Measurements from ENCODE around the gene TEDC2.
A peak's percentile ranks its signal among the peaks of the same experiment; 100 is the strongest.

TEDC2 gene

DNA sequence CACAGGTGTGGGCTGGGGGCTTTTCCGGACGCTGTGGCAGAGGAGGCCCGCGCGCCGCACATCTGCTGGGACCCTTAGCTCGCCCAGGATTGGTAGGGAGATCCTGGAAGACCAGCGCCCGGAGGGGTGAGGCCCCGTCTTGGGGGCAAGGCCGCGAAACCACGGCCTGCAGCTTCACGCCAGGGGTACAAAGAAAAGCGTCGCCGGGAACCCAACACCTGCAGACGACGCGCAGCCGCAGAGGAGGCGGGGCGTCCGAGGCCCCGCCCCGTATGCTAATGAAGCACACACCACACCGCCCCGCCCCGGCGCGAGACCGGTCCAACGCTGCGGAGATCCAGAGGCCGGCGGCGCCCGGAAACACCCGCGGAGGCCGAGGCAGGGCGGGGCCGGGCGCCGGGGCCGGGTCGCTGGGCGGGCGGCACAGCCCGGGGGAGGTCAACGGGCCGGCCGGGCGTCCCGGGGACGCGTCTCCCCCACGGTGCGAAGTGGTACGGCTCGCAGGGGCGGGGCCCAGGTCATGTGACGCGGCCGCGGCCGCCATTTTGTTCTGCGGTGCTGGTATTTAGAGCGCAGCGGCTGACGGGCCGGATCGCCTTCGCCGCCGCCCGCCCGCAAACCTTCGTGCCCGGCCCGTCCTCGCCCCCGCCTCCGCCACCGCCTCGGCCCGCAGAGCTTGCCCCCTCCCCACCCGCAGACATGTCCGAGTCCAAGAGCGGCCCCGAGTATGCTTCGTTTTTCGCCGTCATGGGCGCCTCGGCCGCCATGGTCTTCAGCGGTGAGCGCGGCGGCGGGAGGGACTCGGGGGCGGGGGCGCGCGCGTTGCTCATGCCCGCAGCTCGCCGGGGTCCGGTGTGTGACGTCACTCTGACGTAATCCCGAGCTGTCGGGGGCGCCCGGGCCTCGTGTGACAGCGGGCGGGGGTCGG lies 53.8 kb downstream of the TEDC2 start, which contains the start of gene ATP6V0C:
ATP6V0C (plus strand) TSS at position 548 of the 928 bp plus-strand sequence; CDS start at position 700, 152 bp downstream.
- DNase-seq (ENCODE audit: low read depth in 2 of 2): peak; percentile 78 to 81
